Thoracic aorta (tissue), 2 donors: ENCODE measurements around the gene IP6K3. TPM values are rescaled to one million over a fixed set of nuclear protein-coding genes. Genes with fewer than 3 reads are reported as not detected.

Experiments
- ATAC-seq: fragments of 150-250 bp; one replicate; pipeline ENCODE4 v1.8.0; 2017; ENCODE audit warnings: low read depth; ENCODE audit not compliant: insufficient number of reproducible peaks, low FRiP score
- DNase-seq: peaks from one replicate; pipeline ENCODE4 v3.0.0-alpha.2; 2020; ENCODE audit warnings: low spot score
- H3K27ac ChIP-seq, 2 donors: fragments of 200-600 bp; sonication (generic); 1 replicate in 1 of 2; 2 replicates in 1 of 2; pipeline ENCODE4 v1.5.1; 2016; ENCODE audit warnings: mild to moderate bottlenecking in 2 of 2, moderate library complexity in 2 of 2
- H3K27me3 ChIP-seq: fragments of 200-600 bp; sonication (generic); replicated peaks from 2 replicates; pipeline ENCODE4 v1.6.0; 2016; ENCODE audit warnings: mild to moderate bottlenecking; ENCODE audit not compliant: insufficient read depth
- H3K36me3 ChIP-seq: fragments of 200-600 bp; sonication (generic); one replicate; pipeline ENCODE4 v1.5.1; 2016
- H3K4me1 ChIP-seq, 2 donors: fragments of 200-600 bp; sonication (generic); 1 replicate in 1 of 2; 2 replicates in 1 of 2; pipeline versions ENCODE4 v1.5.1 to v1.6.0; 2016; ENCODE audit warnings: low read depth in 2 of 2, mild to moderate bottlenecking in 1 of 2; ENCODE audit not compliant: control insufficient read depth in 1 of 2
- H3K4me3 ChIP-seq: fragments of 200-600 bp; sonication (generic); 2 replicates; pipeline ENCODE4 v1.5.1; 2016; ENCODE audit warnings: mild to moderate bottlenecking
- H3K9me3 ChIP-seq: fragments of 200-600 bp; sonication (generic); 2 replicates; pipeline ENCODE4 v1.5.1; 2016
- CTCF ChIP-seq: fragments of 200-600 bp; sonication (generic); IDR thresholded peaks from one replicate; pipeline ENCODE4 v1.5.1; 2019; ENCODE audit warnings: antibody characterized with exemption
- total RNA-seq, 2 donors: library from RNA; depleted of rRNA; stranded (reverse); fragments of >200 nt; gene quantifications; one replicate each; pipeline versions ENCODE4 v1.1.0 to v1.2.3, GENCODE V29; 2016

The IP6K3 gene
- total RNA-seq, 2 donors from 2014 or later: 0.27 to 0.56 TPM

- Histone ChIP-seq H3K27ac (no peak overlapping the region), H3K9me3 (no peaks in the 10 kb centered on the region), H3K4me3 (no peak overlapping the region), H3K36me3 (no peaks in the 10 kb centered on the region), H3K4me1 (peaks cover 0 to 4% of the 10 kb centered on the region in 2 donors), H3K27me3 (no peaks in the 10 kb centered on the region)
- no peak for TF ChIP-seq CTCF
- no peak for ATAC-seq
- no peak for DNase-seq
Measured at GRCh38 chr6:33763483-33763882, 16.8 kb upstream of the IP6K3 start.

GRCh38 chr6:33762713-33763112, 16.0 kb upstream of the IP6K3 start:
- no peak for ATAC-seq
- no peaks in the 10 kb centered on the region for H3K9me3 ChIP-seq
- no peaks in the 10 kb centered on the region for H3K36me3 ChIP-seq
- H3K27ac ChIP-seq: no peak overlapping the region
- H3K27me3 ChIP-seq: no peaks in the 10 kb centered on the region
- no peak overlapping the region for H3K4me3 ChIP-seq
- DNase-seq: no peak
- H3K4me1 ChIP-seq: no peaks in the 10 kb centered on the region
- no peak for TF ChIP-seq CTCF

GRCh38 chr6:33761922-33762629, 15.4 kb upstream of the IP6K3 start:
- Histone ChIP-seq H3K4me3 (no peak overlapping the region), H3K9me3 (no peaks in the 10 kb centered on the region), H3K36me3 (no peaks in the 10 kb centered on the region), H3K4me1 (no peaks in the 10 kb centered on the region), H3K27me3 (no peaks in the 10 kb centered on the region), H3K27ac (no peak overlapping the region)
- no peak for DNase-seq
- TF ChIP-seq CTCF: peak; percentile 12
- ATAC-seq: no peak

GRCh38 chr6:33761581-33761921, 14.8 kb upstream of the IP6K3 start:
- no peak for TF ChIP-seq CTCF
- no peak for ATAC-seq
- Histone ChIP-seq H3K36me3 (no peaks in the 10 kb centered on the region), H3K27ac (no peak overlapping the region), H3K27me3 (no peaks in the 10 kb centered on the region), H3K9me3 (no peaks in the 10 kb centered on the region), H3K4me1 (no peaks in the 10 kb centered on the region), H3K4me3 (no peak overlapping the region)
- DNase-seq: no peak

- no peak for DNase-seq
- Histone ChIP-seq H3K27me3 (no peaks in the 10 kb centered on the region), H3K27ac (no peak overlapping the region), H3K4me1 (no peaks in the 10 kb centered on the region), H3K4me3 (no peak overlapping the region), H3K36me3 (no peaks in the 10 kb centered on the region), H3K9me3 (no peaks in the 10 kb centered on the region)
- ATAC-seq: no peak
- TF ChIP-seq CTCF: no peak
Measured at GRCh38 chr6:33759887-33760629, 13.4 kb upstream of the IP6K3 start.
